Neuronal stem cell (in vitro differentiated cells): ENCODE measurements around the gene CEL.
"Not testable (repeated sequence)": the region's sequence is repeated elsewhere in the genome, so short reads cannot be mapped to it uniquely, and the experiment has no call there.

Source experiments
- DNase-seq: peaks from one replicate; pipeline ENCODE4 v3.0.0-alpha.2; 2013; ENCODE audit warnings: low spot score
- H2AFZ ChIP-seq: one replicate; pipeline ENCODE4 v1.6.1; 2013; ENCODE audit warnings: mild to moderate bottlenecking, low read length, inconsistent platforms
- H2AK5ac ChIP-seq: 2 replicates; pipeline ENCODE4 v1.6.1; 2013; ENCODE audit warnings: low read depth, mild to moderate bottlenecking, inconsistent platforms, low read length, moderate library complexity, mixed read lengths
- H2BK120ac ChIP-seq: 2 replicates; pipeline ENCODE4 v1.6.1; 2013; ENCODE audit warnings: low read depth, mild to moderate bottlenecking, inconsistent platforms, low read length, moderate library complexity, mixed read lengths
- H2BK12ac ChIP-seq: one replicate; pipeline ENCODE4 v1.6.1; 2013; ENCODE audit warnings: low read length, inconsistent platforms
- H2BK15ac ChIP-seq: 2 replicates; pipeline ENCODE4 v1.6.1; 2013; ENCODE audit warnings: mild to moderate bottlenecking, low read length, inconsistent platforms, mixed read lengths
- H2BK5ac ChIP-seq: one replicate; pipeline ENCODE4 v1.6.1; 2013; ENCODE audit warnings: inconsistent platforms, mild to moderate bottlenecking, low read length, moderate library complexity
- H3K14ac ChIP-seq: one replicate; pipeline ENCODE4 v1.6.1; 2013; ENCODE audit warnings: low read length, inconsistent platforms
- H3K18ac ChIP-seq: 2 replicates; pipeline ENCODE4 v1.6.1; 2013; ENCODE audit warnings: low read length, inconsistent platforms
- H3K23ac ChIP-seq: 2 replicates; pipeline ENCODE4 v1.6.1; 2013; ENCODE audit warnings: low read depth, mild to moderate bottlenecking, mixed read lengths, low read length, inconsistent platforms; ENCODE audit not compliant: poor library complexity
- H3K27ac ChIP-seq: replicated peaks from 3 replicates; pipeline ENCODE4 v1.5.1; 2013; ENCODE audit warnings: low read length, inconsistent platforms
- H3K27me3 ChIP-seq, 3 experiments: 2 replicates each; pipeline ENCODE4 v1.6.1; 2013; ENCODE audit warnings: low read length in 3 of 3, mild to moderate bottlenecking in 2 of 3, inconsistent platforms in 1 of 3, low read depth in 1 of 3, mixed read lengths in 1 of 3, moderate library complexity in 1 of 3; ENCODE audit not compliant: control insufficient read depth in 3 of 3, insufficient read depth in 3 of 3
- H3K36me3 ChIP-seq, 2 donors: replicated peaks in 1 of 2; 2 replicates each; pipeline ENCODE4 v1.6.1; 2013; ENCODE audit warnings: low read length in 2 of 2; ENCODE audit not compliant: control insufficient read depth in 2 of 2, insufficient read depth in 2 of 2
- H3K4ac ChIP-seq: 2 replicates; pipeline ENCODE4 v1.6.1; 2013; ENCODE audit warnings: inconsistent platforms, mild to moderate bottlenecking, low read length, moderate library complexity
- H3K4me1 ChIP-seq, 2 donors: 1 replicate in 1 of 2; 2 replicates in 1 of 2; pipeline ENCODE4 v1.6.1; 2013; ENCODE audit warnings: low read length in 2 of 2, low read depth in 1 of 2; ENCODE audit not compliant: control insufficient read depth in 2 of 2, insufficient read depth in 1 of 2
- H3K4me2 ChIP-seq: one replicate; pipeline ENCODE4 v1.6.1; 2013; ENCODE audit warnings: mild to moderate bottlenecking, low read length, inconsistent platforms; ENCODE audit not compliant: insufficient read depth, poor library complexity, severe bottlenecking
- H3K4me3 ChIP-seq, 2 donors: 2 replicates each; pipeline ENCODE4 v1.5.1; 2013; ENCODE audit warnings: low read length in 2 of 2, mild to moderate bottlenecking in 2 of 2, inconsistent platforms in 1 of 2, moderate library complexity in 1 of 2
- H3K79me1 ChIP-seq: one replicate; pipeline ENCODE4 v1.6.1; 2013; ENCODE audit warnings: low read depth, mild to moderate bottlenecking, inconsistent platforms, low read length, moderate library complexity
- H3K9ac ChIP-seq: one replicate; pipeline ENCODE4 v1.6.1; 2013; ENCODE audit warnings: mild to moderate bottlenecking, low read depth, low read length, inconsistent platforms; ENCODE audit not compliant: poor library complexity
- H3K9me3 ChIP-seq, 2 donors: replicated peaks in 1 of 2; 2 replicates each; pipeline versions ENCODE3 to v1.6.1; 2013; ENCODE audit warnings: low read length in 2 of 2, mild to moderate bottlenecking in 2 of 2, inconsistent platforms in 1 of 2, low read depth in 1 of 2, mixed read lengths in 1 of 2, moderate library complexity in 1 of 2; ENCODE audit not compliant: control insufficient read depth in 2 of 2, insufficient read depth in 1 of 2
- H4K8ac ChIP-seq: one replicate; pipeline ENCODE4 v1.6.1; 2013; ENCODE audit warnings: low read depth, mild to moderate bottlenecking, inconsistent platforms, low read length, moderate library complexity
- H4K91ac ChIP-seq: one replicate; pipeline ENCODE4 v1.6.1; 2013; ENCODE audit warnings: low read length, low read depth, mild to moderate bottlenecking, inconsistent platforms; ENCODE audit not compliant: poor library complexity
- WGBS, 2 donors: extraction: QIAGEN DNeasy Blood & Tissue Kit; methylation state at CpG; one replicate each; pipeline ENCODE4 v1.1.7; 2013; ENCODE audit warnings: missing lambda C conversion rate in 2 of 2, mixed read lengths in 1 of 2; ENCODE audit not compliant: insufficient read length in 2 of 2, insufficient replicate concordance in 1 of 2; ENCODE audit errors: extremely low coverage in 2 of 2; 5-methylcytosine and 5-hydroxymethylcytosine counted together

CEL gene

DNA sequence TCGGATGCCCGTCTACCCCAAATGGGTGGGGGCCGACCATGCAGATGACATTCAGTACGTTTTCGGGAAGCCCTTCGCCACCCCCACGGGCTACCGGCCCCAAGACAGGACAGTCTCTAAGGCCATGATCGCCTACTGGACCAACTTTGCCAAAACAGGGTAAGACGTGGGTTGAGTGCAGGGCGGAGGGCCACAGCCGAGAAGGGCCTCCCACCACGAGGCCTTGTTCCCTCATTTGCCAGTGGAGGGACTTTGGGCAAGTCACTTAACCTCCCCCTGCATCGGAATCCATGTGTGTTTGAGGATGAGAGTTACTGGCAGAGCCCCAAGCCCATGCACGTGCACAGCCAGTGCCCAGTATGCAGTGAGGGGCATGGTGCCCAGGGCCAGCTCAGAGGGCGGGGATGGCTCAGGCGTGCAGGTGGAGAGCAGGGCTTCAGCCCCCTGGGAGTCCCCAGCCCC, 8.8 kb downstream of the CEL start:
- H3K4me1 ChIP-seq, H3K27ac ChIP-seq, DNase-seq, H2AK5ac ChIP-seq, H3K36me3 ChIP-seq, H2BK12ac ChIP-seq, H3K18ac ChIP-seq, H3K4me2 ChIP-seq, H3K9me3 ChIP-seq, H2AFZ ChIP-seq, H3K23ac ChIP-seq, H3K4me3 ChIP-seq, H2BK120ac ChIP-seq, H3K9ac ChIP-seq, H3K27me3 ChIP-seq, H2BK5ac ChIP-seq, H3K79me1 ChIP-seq, H2BK15ac ChIP-seq, H3K14ac ChIP-seq, H4K91ac ChIP-seq, H3K4ac ChIP-seq, H4K8ac ChIP-seq: not testable (repeated sequence)
- no CpG with 5 or more reads among the region's 17 CpGs for WGBS, 2 donors

- not testable (repeated sequence) for H3K27ac ChIP-seq, H3K79me1 ChIP-seq, H3K18ac ChIP-seq, H2BK5ac ChIP-seq, H3K4me2 ChIP-seq, H3K4me3 ChIP-seq, H4K91ac ChIP-seq, H4K8ac ChIP-seq, H3K4me1 ChIP-seq, DNase-seq, H2AFZ ChIP-seq, H3K14ac ChIP-seq, H3K4ac ChIP-seq, H3K9me3 ChIP-seq, H2AK5ac ChIP-seq, H2BK120ac ChIP-seq, H3K9ac ChIP-seq, H2BK15ac ChIP-seq, H3K23ac ChIP-seq, H3K27me3 ChIP-seq, H2BK12ac ChIP-seq, H3K36me3 ChIP-seq
- WGBS, 2 donors: no CpG with 5 or more reads among the region's 31 CpGs
Measured at GRCh38 chr9:133070985-133071384, 9.2 kb downstream of the CEL start.

GRCh38 chr9:133071484-133072150, 9.8 kb downstream of the CEL start:
- Histone ChIP-seq H3K4me1 (no peaks in the 10 kb centered on the region), H3K18ac (no peak overlapping the region), H2BK5ac (no peak overlapping the region), H3K4ac (no peak overlapping the region), H3K27me3 (no peaks in the 10 kb centered on the region), H3K9ac (no peak overlapping the region), H2BK15ac (no peak overlapping the region), H3K27ac (no peak overlapping the region), H2BK12ac (no peak overlapping the region), H2AFZ (no peak overlapping the region), H3K79me1 (no peaks in the 10 kb centered on the region), H2AK5ac (no peak overlapping the region), H2BK120ac (no peak overlapping the region), H3K23ac (no peak overlapping the region), H4K8ac (no peak overlapping the region), H3K4me3 (no peak overlapping the region), H4K91ac (no peak overlapping the region), H3K14ac (no peak overlapping the region), H3K9me3 (no peaks in the 10 kb centered on the region), H3K4me2 (no peak overlapping the region), H3K36me3 (peaks cover 0 to 3% of the 10 kb centered on the region in 2 donors)
- DNase-seq: no peak
- WGBS, 2 donors: no CpG with 5 or more reads among the region's 33 CpGs

DNA sequence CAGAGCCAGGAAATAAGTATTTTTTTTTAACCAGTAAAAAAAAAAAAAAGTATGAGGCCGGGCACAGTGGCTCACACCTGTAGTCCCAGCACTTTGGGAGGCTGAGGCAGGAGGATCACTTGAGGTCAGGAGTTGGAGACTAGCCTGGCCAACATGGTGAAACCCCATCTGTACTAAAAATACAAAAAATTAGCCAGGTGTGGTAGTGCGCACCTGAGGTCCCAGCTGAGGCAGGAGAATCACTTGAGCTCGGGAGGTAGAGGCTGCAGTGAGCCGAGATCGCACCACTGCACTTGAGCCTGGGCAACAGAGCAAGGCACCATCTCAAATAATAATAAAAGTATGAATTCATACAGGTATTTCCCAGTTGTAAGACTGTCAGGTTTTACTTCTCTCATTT, 10.4 kb downstream of the CEL start:
- not testable (repeated sequence) for H3K9ac ChIP-seq, H2BK5ac ChIP-seq, H3K23ac ChIP-seq, H3K79me1 ChIP-seq, H3K14ac ChIP-seq, DNase-seq, H2BK12ac ChIP-seq, H3K18ac ChIP-seq, H3K9me3 ChIP-seq, H2AFZ ChIP-seq, H3K36me3 ChIP-seq, H3K27ac ChIP-seq, H2AK5ac ChIP-seq, H3K4me2 ChIP-seq, H3K4ac ChIP-seq, H2BK15ac ChIP-seq, H3K4me1 ChIP-seq, H4K8ac ChIP-seq, H2BK120ac ChIP-seq, H3K27me3 ChIP-seq, H3K4me3 ChIP-seq, H4K91ac ChIP-seq
- no CpG with 5 or more reads among the region's 5 CpGs for WGBS, 2 donors
